ENCODE measurements around the gene PPM1L. TPM values are rescaled to one million over a fixed set of nuclear protein-coding genes. Genes with fewer than 3 reads are reported as not detected.
A peak's percentile ranks its signal among the peaks of the same experiment; 100 is the strongest.

Gene PPM1L
- total and polyA plus RNA-seq, 10 of the 15 experiments (the other 5 are each of a cell fraction or from before 2014, with no cell fraction given) = under 0.01 to 0.33 (median 0.06) TPM; not detected in 1

- Histone ChIP-seq H3K4me1 (ENCODE audit: control insufficient read depth, insufficient read depth, low read length) (no peaks in the 10 kb centered on the region), H3K4me3 (no peak overlapping the region), H3K4me2 (ENCODE audit: control insufficient read depth, insufficient read depth) (no peak overlapping the region), H3K27me3 (replicated peaks in 1 of 2; ENCODE audit: control insufficient read depth in 2 of 2, insufficient read depth in 2 of 2, low read length in 1 of 2) (no peaks in the 10 kb centered on the region), H3K27ac (ENCODE audit: control insufficient read depth, insufficient read depth) (no peak overlapping the region), H3K9ac (ENCODE audit: control insufficient read depth, insufficient read depth, low read length) (no peak overlapping the region), H3K36me3 (ENCODE audit: control insufficient read depth in 2 of 2, insufficient read depth in 2 of 2, low read length in 1 of 2) (no peaks in the 10 kb centered on the region), H3K9me3 (replicated peaks; ENCODE audit: control insufficient read depth, insufficient read depth, low read length) (no peaks in the 10 kb centered on the region), H3K79me2 (ENCODE audit: control insufficient read depth, insufficient read depth, low read length) (no peaks in the 10 kb centered on the region), H2AFZ (ENCODE audit: control insufficient read depth, low read depth, low read length) (no peak overlapping the region), H4K20me1 (ENCODE audit: control insufficient read depth, insufficient read depth) (no peaks in the 10 kb centered on the region)
- 10% methylated on average over 5 of the region's 5 CpGs for WGBS (ENCODE audit: insufficient coverage, insufficient replicate concordance, low lambda C conversion rate, missing lambda C conversion rate)
- FAIRE-seq = peak; percentile 97
- in situ Hi-C loops (cut with MboI) = loop anchor here (5.0 kb wide), 1 partner anchor 240 kb away; no protein-coding TSS in a partner anchor
- ChIA-PET SMC1A (ENCODE audit: uncharacterized antibody, unreplicated experiment) (interaction anchor here (0.7 to 2.4 kb wide), 18 partner anchors 8 to 482 kb away, joined by 3 to 16 read pairs (median 4); no protein-coding TSS in a partner anchor), RAD21 (ENCODE audit: unreplicated experiment) (interaction anchor here (0.7 to 1.9 kb wide), 7 partner anchors 9 to 333 kb away, joined by 3 to 9 read pairs (median 4); no protein-coding TSS in a partner anchor), CTCF (interaction anchor here (0.7 to 4.5 kb wide), 29 partner anchors 9 to 481 kb away, joined by 3 to 46 read pairs (median 4); no protein-coding TSS in a partner anchor), POLR2A (no interaction called here)
- ATAC-seq = peak; percentile 90
- peak; percentile 41 for DNase-seq (ENCODE audit: low read depth, low spot score)
- intact Hi-C loops (cut with micrococcal nuclease; ENCODE audit: unreplicated experiment) = loop anchor here (1.0 to 5.0 kb wide), 3 partner anchors 235 to 365 kb away; no protein-coding TSS in a partner anchor
- BruUV-seq (replicated peaks) = no TSS peak
- TF ChIP-seq, protein P1, sequence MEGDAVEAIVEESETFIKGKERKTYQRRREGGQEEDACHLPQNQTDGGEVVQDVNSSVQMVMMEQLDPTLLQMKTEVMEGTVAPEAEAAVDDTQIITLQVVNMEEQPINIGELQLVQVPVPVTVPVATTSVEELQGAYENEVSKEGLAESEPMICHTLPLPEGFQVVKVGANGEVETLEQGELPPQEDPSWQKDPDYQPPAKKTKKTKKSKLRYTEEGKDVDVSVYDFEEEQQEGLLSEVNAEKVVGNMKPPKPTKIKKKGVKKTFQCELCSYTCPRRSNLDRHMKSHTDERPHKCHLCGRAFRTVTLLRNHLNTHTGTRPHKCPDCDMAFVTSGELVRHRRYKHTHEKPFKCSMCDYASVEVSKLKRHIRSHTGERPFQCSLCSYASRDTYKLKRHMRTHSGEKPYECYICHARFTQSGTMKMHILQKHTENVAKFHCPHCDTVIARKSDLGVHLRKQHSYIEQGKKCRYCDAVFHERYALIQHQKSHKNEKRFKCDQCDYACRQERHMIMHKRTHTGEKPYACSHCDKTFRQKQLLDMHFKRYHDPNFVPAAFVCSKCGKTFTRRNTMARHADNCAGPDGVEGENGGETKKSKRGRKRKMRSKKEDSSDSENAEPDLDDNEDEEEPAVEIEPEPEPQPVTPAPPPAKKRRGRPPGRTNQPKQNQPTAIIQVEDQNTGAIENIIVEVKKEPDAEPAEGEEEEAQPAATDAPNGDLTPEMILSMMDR (IDR thresholded peaks at IDR 0.05 in 2 of 3, conservative IDR thresholded peaks at IDR 0.05 in 1 of 3; ENCODE audit: control insufficient read depth in 2 of 3, extremely low read depth in 1 of 3, insufficient read depth in 1 of 3, low read depth in 3 of 3, low read length in 3 of 3) = peak; percentile 63 to 86 (median 74); a peak in 5 of 6 replicates
- TF ChIP-seq IRF4 (IDR thresholded peaks at IDR 0.05; ENCODE audit: low read depth, low read length) = peak; percentile 32; the same call in 1 of the 2 replicates
- TF ChIP-seq BACH1 (IDR thresholded peaks at IDR 0.05; ENCODE audit: borderline replicate concordance) = no peak
- no peak for TF ChIP-seq MEF2A (IDR thresholded peaks at IDR 0.05; ENCODE audit: insufficient read depth, low read depth, low read length)
- TF ChIP-seq MXI1 (IDR thresholded peaks at IDR 0.05; ENCODE audit: low read depth, low read length) = no peak
- no peak for TF ChIP-seq NFYA (IDR thresholded peaks at IDR 0.05; ENCODE audit: borderline replicate concordance, low read depth, low read length)
- TF ChIP-seq POLR2AphosphoS2 (IDR thresholded peaks at IDR 0.05; ENCODE audit: low read depth, low read length) = no peak
- TF ChIP-seq RAD21 (IDR thresholded peaks at IDR 0.05; ENCODE audit: insufficient read depth, low read depth, low read length) = peak; percentile 91
- TF ChIP-seq ATF7 (IDR thresholded peaks at IDR 0.05; ENCODE audit: low read depth) = no peak
- no peak for TF ChIP-seq HSF1 (IDR thresholded peaks at IDR 0.05; ENCODE audit: low read depth, low read length)
- no peak for TF ChIP-seq NFYB (IDR thresholded peaks at IDR 0.05; ENCODE audit: insufficient read depth, low read depth, low read length)
- TF ChIP-seq POU2F2 (IDR thresholded peaks at IDR 0.05; ENCODE audit: borderline replicate concordance, low read depth, low read length) = peak; percentile 27; the same call in 1 of the 3 replicates
- no peak for TF ChIP-seq TAF1 (IDR thresholded peaks at IDR 0.05; ENCODE audit: borderline replicate concordance, low read depth, low read length)
- no peak for TF ChIP-seq POLR2A (IDR thresholded peaks at IDR 0.05; ENCODE audit: low read depth, low read length)
- TF ChIP-seq ZBTB4 (CRISPR knock-in tag; IDR thresholded peaks at IDR 0.05) = no peak
- no peak for TF ChIP-seq EED (IDR thresholded peaks at IDR 0.05; ENCODE audit: low read depth)
- no peak for TF ChIP-seq EZH2 (IDR thresholded peaks at IDR 0.05; ENCODE audit: borderline replicate concordance, control insufficient read depth, low read depth, low read length)
These were observed 186.0 kb downstream of the PPM1L start for GRCh38 chr3:160941885-160942494.

All from GM12878 (cell line).